Stimulated activated CD4-positive, alpha-beta T cell treated with anti-CD3 and anti-CD28 coated beads, Interleukin-15, amount 100 ng/mL, for 24 hours (primary cell): Measurements from ENCODE around the gene NHSL1.

ENCODE experiments used
- DNase-seq: peaks from one replicate; pipeline ENCODE4 v3.0.0-alpha.2; 2020

Gene NHSL1

DNA sequence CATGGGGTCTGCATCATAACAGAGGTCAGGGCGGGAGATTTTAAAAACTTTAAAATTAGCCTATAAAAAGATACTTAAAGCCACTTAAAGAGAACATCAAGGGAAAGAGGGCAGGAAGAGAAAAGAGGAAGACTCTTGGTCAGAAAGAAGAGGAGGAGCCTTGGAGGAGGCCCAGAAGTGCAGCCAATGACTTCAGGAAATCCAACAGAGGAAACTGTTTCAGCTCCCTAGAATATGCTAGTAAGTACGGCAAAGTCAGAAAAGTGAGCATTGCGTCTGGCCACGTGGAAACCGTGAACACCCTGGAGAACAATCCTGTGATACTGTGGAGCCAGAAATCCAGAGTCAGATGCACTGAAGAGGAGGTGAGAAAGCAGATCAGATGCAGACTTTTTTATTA lies 22.5 kb upstream of the NHSL1 start:
- no peak for DNase-seq

DNA sequence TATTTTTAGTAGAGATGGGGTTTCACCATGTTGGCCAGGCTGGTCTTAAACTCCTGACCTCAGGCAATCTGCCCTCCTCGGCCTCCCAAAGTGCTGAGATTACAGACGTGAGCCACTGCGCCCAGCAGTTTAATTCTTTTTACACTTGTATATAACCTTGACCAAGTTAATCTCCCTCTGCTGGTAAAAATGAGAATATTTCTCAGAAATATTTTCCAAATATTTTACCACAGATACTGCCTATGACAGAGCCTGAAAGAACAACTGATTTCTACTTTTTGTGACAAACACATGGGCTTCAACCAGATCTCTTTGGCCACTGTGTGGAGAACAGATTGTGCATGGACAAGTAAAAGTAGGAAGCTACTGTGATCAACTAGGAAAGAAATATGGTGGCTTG lies 21.2 kb upstream of the NHSL1 start:
- DNase-seq = no peak

DNA sequence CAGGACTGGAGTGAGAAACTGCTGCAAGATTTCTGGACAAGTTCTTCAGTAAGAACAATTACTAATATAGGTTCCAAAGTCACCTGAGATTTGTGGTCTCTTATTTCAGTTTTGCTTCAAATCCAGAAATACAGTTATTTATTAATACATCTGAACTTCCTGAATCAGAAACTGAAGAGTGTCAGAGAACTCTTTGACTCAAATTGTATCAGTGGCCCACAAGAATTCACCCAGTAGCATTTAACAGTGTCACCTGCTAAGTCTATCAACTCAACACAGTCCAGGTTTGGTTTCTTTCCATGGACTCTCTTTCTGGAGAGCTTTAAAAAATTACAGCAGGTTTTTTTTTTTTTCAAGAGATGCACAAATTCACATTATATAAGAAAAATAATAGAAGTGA lies 18.8 kb upstream of the NHSL1 start:
- DNase-seq = no peak

DNA sequence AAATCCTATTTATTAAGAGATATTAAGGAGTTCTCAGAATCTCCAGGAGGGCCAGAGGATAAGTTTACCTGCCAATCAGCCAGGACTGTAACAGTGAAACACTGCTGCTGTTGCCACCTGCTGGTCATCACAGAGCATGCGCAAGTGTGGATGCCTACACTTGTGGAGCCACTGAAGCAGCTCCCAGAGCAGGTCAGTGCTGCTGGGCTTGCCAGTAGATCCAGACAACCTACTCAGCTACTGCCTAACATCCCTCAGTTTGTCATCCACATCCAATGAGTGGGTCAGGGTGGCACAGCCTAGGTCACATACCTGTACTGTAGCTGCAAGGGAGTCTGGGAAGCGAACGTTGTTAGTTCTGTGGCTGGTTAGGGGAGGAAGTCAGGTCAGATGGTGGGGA lies 18.3 kb upstream of the NHSL1 start:
- peak; percentile 71 for DNase-seq

DNA sequence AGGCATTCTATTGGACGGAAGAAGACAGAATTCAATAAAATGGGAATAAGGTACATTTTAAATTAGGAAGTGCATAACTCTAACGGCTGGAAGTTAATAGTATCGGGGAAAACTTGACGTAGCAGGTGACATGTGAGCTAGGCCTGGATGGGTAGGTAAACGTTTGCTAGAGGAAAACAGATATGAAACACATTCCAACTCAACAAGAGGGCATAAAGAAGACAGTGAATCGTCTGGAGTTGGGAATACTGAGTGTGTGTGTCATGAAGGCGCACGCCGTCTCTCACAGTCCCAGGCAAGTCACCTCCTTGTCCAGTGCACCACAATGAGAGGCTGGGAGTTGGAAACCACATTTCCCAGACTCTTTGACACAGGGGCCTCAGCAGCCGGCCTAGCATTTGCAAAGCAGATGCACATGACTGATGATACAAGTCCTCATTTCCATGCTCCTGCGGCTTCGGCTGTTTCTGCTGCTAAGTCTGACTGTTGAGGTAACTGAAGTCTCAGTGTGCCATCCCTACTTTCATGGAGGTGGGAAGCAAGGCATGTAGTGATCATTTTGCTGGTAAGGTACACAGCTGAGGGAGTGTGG lies 16.5 kb upstream of the NHSL1 start:
- DNase-seq = no peak

DNA sequence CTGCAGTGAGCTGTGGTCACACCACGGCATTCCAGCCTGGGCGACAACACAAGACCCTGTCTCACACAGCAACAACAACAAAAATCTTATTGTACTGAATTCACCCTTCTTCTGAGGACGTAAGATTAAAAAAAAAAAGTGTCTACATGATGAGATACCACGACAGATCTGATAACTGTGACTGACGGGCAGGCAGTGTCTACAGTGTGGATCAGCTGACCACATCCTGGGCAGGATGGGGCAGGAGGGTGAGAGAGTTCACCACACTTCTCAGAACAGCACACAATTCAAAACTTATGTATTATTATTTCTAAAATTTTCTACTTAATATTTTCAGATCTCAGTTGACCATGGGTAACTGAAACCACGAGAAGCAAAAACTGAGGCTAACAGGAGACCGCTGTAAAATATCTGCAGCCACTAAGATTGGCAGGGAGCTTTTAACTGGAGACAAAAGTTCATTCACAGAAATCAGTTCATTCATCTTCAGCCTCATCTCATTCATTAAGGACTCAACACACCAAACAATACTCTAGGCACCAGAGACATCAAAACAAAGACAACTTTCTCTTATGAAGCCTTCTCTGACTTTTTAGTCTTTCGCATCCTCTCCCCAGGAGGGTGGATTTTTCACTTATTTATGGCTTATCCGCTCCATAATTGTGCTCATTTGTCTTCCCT lies 15.7 kb upstream of the NHSL1 start:
- peak; percentile 4 for DNase-seq

DNA sequence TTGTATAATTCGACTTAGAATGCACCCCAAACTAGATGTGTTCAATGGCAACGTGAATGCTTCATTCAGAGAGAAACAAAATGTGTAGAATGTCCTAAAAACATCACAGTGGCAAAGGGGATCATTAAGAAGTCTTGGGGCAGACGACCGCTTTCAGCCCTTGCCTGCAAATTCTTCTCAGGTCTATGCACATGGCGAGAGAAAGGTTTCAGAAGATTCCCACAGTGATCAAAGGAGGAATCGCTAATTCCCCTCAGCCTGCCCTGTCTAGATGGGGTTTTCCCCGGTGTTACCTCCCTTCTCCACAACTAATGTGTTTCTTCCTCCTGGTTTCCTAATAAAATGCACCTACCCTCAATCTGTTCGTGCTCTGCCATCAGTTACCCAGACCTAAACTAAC lies 13.3 kb upstream of the NHSL1 start:
- DNase-seq = no peak

DNA sequence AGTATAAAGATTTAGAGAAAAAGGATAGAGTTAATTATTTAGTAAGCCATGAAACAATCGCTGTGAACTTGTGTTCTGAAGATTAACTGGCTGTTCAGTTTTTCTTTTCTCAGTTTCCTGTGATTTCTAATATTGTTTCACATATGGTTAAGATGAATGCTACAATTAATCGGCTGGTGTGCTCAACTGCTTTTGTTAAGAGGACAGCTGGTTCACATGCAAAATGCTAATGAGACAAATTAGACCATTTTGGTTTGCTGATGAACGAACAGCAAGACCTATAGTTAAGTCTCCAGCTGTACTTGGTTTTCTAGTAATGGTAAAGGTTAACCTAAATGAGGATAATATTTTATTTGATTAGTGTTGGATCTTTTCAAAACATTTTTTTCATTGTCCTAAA lies 10.8 kb upstream of the NHSL1 start:
- no peak for DNase-seq

DNA sequence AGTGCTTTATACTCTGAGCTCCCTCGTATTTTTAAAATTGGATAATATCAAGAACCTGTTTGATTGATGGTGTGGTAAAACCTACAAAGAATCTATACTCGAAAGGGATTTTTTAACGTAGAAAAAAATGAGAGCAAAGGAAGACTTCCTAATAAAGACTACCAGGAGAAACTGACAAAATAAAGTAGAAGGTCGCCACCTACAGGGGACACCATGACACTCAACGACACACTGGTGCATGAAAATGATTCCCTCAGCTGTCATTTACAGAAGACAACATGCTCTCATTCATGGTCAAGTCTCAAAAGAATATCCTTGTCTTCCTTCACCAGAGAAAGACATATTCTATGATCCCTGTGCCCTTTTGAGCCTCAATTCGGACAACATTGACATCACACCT lies 10.1 kb upstream of the NHSL1 start:
- peak; percentile 55 for DNase-seq

DNA sequence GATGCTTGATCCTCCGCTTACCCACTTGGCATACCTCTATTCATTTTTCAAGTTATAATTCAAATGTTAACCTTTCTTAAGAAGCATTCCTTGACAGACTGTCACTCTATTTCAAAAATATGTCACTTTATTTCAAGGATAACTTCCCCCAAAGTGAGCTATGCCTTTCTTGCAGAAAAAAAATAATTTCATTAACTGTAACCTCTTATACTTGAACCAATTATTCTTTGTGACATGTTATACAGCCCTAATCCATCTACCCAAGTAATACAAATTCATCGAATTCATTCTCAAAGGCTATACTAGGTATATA lies 9.3 kb upstream of the NHSL1 start:
- DNase-seq = no peak

DNA sequence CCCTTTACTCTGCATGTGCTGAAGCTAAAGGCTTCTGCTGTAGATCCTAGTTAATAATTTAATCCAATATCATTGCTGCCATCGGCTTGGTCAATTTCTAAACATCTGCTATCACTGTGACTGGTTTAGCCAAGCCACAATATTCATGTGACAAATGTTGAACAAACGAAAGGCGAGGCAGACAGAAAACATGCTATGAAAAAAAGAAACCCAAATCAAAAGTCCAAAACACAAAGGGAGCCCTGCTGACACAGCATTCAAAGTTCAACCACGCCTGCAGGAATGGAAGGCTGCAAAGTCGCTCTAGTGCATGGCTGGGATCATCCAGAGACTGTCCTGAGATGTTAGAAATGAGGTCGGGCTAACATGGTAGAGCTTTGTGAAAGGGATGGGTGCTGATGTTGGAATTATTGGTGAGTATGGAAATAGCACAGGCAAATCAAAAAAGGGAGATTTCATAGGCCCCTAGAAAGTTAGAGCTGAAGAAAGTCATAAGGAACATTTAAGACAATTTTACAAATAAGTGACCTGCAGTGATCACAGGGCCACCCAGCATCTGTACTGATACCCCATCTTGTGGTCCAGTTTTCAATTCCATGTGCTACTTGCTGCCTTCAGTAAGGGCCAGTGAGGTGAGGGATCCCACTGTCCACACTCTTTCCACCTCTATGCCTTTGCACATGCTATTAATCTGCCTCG lies 8.8 kb upstream of the NHSL1 start:
- no peak for DNase-seq

DNA sequence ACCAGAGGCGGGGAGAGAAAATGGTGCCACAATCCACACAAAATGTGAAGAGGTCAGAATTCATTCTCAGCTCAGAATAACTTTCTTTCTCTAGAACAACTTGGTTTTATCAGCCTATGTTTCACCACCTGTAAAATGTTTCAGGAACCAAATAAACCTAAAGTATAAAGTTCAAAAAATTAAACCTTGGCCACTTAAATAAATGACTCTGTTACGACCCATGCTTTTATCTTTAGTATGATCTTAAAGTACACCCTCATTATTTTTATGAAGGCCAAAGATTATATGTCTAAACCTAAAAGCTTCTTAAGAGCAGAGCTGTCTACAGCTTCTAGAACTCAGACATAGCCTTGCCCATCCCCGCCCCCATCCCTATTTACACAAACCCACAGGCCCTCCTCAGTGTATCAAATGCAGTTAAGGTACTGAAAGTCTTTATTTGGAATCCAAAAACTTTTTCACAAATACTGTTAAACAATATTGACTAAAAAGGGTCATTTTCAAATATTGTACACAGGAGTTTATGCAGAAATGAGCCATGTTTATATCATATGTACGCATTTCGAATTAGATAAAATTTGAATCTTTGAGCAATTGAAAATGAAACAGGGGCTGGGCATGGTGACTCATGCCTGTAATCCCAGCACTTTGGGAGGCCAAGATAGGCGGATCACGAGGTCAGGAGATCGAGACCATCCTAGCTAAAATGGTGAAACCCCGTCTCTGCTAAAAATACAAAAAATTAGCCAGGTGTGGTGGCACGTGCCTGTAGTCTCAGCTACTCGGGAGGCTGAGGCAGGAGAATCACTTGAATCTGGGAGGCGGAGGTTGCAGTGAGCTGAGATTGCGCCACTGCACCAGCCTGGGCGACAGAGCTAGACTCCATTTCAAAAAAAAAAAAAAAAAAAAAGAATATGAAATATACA lies 5.7 kb upstream of the NHSL1 start:
- DNase-seq = no peak

DNA sequence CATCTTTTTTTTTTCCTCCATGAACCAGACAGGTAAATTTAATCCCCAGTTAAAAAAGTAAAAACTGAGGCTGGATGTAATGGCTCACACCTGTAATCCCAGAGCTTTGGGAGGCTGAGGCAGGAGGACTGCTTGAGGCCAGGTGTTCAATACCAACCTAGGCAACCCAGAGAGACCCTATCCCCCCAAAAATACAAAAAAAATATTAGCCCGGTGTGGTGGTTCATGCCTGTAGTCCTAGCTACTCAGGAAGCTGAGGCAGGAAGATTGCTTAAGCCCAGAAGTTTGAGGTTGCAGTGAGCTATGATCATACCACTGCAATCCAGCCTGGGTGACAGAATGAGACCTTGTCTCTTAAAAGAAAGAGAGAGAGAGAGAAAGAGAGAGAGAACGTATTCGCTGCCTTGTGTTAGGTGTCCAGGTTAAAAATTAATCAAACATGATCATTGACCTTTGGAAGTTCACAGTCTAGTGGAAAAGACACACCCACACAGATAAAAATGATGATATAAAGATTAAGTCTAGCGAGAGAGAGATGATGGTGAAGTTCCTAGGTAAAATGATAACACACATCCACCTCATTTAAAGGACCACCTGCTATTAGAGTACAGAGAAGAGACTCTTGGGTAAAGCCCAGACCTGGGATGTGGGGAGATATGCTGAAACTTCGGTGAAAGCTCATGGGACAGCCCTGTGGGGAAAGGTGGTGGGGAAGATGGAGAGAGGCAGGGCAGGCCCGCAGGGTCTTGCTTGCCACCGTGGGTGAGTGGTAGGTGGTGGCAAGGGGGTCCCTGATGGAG lies 4.8 kb upstream of the NHSL1 start:
- no peak for DNase-seq

DNA sequence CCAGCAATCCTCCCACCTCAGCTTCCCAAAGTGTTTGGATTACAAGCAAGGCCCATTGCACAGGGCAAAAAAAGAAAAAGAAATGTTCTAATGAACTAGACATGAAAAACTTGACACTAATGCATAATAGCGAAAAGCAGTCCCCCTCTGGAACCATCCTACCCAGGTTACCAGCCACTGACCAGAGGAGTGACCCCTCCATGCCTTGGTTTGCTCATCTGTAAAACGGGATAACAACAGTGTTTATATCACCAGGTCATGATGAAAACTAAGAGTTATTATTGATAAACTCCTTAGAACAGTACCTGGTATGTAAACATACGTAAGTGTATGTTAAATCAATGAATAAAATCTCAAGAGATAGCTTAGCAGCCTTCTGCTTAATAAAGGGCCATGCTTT lies 3.3 kb upstream of the NHSL1 start:
- DNase-seq = no peak

DNA sequence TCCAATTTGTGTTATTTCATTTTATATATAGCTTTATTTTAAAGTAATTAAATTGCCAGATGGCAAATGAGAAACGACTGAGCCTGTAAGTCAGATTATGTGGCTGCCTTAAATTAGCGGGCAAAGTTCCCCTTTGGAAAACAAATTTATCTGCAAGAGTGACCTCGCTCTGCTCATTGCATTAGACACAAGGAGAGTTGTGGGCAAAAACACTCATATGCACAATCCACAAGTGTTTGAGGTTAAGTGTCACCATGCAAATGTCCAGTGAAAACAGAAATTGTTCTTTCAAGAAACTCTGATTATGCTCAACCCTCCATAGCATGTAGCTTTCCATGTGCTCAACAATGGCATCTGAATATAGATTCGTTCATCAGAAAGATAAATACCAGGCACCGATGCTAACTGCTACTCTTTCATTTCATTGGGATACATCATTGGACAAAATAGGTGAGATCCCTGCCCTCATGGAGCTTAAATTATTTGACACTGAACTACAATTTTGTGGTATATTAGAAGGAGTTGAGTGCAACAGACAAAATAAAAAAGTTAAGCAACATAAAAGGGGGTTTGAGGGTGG lies 1.7 kb upstream of the NHSL1 start:
- DNase-seq = no peak

DNA sequence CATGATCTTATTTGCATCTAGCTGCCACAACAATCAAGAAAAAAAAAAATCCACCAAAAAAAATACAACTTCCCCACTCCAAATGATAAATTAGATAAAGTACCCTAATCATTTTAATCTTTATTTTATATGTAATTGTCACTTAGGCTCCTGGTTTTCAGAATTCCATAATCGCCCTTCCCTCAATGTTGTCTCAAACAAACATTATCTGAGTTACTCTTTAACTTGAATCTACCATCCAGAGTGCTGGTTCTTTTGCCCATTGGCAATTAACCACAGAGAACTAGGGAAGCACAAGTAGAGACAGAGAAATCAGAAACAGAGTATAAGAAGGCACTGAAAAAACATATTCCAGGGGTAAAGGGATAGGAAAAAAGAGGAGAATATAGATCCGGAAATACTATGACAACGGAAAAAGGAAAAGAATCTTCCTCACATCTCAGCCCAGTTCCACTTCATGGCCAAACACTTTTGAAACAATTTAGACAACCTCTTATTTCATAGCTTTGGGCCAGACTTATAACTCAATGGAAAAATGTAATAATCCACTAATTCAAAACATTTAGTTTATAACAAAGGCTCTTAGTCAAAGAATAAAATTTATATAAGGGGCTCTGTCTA lies 861 bp upstream of the NHSL1 start:
- no peak for DNase-seq

DNA sequence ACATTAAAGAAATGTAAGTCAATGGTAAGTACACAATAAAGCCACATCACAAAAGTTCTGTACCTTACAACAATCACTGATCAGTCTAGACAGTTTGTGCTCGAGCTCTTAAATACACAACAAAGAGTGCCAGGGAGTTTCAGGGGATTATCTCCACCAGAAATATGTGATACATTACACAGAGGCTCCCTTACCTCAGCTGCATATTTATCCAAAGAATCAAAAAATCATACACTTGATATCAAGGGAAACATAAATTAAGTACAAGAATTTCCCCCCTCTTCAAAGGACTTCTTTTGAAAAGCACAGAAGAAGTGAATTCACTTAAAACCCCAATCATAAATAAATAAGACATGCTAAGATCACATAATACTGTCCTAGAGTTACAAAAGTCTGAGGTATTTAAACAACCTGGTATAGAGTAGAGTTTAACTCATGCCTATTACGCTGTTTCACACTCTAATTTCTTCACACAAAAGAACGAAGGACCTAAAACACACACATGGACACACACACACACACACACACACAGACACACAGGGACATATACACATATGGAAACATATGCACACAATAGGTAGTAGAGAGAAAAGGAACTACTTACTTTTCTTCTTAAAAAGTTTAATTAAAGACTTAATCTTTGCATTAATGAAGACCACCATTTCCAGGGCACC lies 528 bp downstream of the NHSL1 start:
- no peak for DNase-seq

DNA sequence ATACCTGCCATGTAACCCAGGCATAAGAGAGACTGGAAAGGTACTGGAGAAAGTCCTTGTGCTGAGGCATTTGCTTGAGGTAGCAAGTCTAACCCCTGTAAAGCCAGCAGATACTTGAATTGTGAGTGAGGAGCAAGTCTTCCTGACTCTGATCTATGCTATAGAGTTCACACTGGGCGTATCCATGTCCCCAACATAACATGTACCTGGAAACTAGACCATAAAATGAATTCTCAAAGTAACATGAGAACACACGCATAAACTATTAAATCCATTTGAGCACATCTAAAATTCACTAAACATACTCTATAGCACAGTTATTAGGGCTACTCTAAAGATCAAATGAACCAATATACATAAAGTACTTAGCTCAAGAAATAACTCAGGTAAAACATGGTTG lies 2.0 kb downstream of the NHSL1 start:
- DNase-seq = no peak

DNA sequence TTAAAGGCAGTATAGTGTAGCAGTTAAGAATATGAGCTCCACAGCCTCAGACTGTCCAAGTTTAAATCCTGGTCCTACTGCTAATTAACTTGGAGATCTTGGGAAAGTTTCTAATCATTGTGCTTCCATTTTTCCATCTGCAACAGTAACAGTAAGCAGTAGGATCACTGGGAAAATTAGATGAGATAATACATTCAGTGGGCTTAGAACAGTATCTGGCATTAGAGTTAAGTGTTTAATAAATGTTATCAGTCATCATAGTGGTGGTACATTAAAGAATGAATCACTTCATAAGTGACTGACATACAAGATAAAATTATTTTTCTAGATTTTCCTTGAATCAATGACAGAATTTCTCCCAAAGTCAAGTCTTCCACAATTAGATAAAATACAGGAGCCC lies 5.0 kb downstream of the NHSL1 start:
- no peak for DNase-seq

DNA sequence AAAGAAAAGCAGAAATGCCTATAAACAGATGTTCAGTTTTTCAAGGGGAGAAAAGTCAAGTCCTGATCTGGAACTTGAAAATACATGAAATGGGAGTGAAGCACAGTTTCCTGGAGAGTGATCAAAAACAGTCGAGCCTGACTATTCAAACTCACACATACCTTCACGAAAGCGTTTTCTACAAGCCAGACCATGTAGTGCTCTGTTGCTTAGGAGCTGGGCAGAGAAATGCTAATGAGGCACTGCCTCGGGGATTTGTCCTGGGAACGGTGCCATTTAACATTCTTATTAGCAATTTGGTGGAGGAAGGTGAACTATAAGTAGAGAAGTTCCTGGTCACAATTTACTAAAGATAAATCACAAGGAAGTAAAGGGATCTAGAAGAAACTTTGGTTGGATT lies 5.9 kb downstream of the NHSL1 start:
- no peak for DNase-seq

DNA sequence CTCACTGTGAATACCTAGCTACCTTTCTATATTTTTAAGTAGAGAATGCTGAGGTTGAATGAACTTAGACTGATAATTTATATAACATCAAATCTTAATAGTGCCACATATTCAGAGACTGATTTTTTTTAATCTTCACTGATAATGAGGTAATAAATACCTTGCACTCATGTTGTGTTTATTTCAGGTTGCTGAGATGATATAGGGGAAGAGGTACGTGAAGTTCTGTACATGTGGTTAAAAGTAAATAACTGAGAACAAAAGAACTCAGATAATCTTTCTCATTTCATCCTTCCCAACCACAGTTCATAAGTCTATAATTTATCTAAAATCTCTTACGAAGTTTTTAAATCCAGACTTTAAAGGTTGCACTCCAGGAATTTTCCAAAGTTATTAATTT lies 6.4 kb downstream of the NHSL1 start:
- DNase-seq = no peak
